NCI-H2227 (cell line): ENCODE data around the gene SULF2.

ENCODE experiments used
- DNase-seq: peaks from one replicate; lab custom pipeline; 2025; ENCODE audit not compliant: unreplicated experiment; lab: John Stamatoyannopoulos, UW

The SULF2 gene

DNA sequence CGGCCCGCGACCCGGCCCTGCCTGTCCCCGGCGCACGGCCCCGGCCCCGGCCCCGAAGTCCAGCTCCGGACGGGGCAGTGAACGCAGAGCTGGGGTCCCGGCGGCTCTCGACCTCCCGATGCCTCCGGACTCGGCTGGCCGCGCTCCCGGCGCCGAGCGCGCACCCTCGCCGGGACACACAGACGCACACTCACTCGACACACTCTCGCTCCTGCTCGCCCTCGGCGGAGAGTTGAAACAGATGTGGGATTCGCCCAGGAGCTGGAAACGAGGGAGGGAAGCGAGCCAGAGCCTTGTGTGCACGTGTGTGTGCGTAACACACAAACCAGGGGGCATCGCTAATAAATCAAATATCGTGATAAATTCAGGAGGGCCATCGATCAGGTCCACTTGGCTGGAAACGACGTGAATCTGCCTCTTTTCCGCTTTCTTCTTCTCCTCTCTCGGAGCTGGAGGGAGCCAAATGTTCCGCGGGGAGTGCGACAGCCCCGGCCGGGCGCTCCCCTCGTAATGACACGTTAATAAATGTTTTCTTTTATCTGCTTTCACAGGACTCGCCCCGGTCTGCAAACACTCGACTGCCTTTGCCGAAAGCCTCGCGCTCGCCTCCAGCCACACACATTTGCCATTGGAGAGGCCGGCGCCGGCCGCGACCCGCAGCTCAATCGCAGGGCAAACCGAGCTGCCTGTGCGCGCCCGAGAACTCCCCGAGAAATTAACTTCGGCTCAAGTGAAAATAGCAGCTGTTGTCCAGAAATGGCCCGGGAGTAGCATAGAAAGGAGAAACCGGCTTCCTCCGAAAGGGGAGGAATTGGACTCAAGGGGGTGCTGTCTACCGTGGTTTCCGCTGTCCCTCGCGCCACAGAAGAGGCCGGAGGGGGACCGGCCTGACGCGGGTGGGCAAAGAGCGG lies 828 bp upstream of the SULF2 start:
- DNase-seq, result peak; percentile 80

DNA sequence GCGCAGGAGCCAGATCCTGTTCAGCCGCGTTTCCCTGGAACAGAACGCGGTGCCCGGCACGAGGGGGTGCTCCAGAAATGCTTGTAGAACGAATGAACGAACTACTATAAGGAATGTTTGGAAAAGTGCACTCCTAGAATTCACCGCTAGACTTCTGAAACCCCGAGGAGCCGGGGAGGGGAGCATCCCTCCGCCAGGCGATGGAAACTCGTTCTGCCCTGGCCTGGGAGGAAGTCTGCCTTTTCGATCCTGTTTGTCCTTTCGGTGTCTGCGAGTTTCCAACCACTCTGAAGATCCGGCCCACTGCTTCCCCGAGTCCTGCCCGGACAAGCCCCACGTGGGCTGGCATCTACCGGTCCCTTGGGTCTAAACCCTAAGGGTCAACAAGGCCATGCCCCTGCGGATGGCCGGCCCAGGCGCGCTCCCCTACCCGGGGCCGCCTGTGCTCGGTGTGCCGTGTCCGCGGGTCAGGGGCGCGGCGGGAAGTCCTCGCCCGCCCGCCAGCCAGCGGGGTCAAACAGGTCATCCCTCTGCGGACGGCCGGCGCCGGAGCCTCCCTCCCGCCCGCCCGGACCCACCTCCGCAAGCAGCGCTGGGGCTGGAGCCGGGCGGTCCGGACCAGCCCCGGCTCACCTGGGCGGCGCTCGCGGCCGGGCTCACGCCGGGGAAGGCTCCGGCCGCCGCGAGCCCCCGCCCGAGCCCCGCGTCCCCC lies 526 bp downstream of the SULF2 start:
- peak; percentile 27 for DNase-seq

DNA sequence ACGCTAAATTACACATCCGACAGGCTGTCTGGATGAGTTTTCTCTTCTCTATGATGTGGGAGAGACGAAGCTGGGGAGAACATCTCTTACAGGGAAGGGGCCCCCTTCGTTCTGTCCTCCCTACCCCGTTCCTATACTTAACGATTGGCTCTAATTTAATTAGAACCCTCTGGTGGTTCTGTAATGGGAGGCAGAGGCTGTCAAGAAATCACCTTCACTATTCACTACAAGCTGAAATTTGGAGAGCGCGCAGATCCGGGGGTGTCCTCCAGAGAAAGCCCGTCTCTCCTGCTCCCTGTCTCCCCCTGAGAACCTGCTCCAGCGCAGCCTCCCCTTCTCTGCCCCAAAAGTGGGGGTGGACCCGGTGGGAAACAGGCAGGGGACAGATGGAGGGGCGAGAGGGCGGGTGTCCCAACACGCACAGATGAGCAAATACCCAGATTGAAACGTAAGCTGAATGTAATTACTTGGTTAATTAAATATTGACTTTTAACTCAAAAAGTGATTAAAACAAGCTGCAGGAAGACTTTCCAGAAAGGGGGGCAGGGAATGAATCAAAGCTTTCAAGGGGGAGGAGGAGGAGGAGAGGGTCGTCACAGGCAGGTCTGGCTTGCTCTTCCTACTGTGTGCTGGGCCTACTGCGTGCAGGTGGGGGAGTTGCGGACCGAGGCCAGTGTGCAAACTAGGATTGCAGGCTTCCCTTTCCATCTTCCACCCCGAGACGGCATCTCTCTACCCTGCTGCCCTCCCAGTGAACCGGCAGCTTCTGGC lies 1.3 kb downstream of the SULF2 start:
- no peak for DNase-seq

DNA sequence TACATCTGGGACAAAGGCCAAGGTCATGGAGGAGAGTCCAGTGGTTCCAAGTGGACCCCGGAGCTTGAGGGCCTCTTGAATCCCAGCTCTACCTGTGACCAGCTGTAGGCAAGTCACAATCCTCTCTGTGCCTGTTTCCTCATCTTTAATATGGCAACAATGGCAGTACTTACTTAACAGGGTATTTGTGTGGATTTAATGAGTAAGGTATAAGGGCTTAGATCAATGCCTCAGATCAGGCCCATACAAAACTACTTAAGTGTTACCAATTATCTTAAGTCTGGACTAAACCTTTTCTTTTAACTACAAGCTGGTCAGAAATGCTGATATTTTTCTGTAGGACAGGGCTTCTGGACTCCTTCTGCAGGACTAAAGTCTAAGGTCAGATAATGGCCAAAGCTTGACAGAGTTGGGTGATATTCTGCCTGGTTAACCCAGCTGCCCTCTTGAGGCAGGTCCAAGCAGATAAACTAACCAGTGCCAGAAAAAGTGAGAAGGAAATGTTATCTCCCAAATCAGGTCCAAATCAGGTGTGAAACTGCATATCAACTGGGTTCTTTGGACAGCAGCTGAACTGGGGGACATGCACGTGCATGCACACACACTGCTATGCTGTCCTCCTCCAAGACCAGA lies 2.2 kb downstream of the SULF2 start:
- DNase-seq, result no peak

DNA sequence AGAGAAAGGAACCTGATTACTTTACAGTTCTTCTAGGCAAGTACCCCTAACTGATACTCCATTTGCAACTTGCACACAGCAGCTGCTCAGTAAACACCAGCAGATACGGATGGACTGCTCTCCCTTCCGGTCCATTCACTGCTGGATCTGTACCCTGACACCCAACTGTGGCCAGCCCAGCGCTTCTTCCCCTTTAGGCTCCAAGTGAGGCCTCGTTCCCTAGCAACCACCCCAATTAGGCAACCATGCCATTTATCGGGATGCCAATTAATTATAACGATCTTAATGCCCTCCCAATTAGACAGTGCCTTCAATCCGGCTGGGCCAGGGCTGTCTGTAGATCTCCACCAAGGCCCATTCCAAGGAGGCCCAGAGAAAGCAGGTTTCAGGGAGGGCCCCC lies 3.2 kb downstream of the SULF2 start:
- DNase-seq, result no peak

DNA sequence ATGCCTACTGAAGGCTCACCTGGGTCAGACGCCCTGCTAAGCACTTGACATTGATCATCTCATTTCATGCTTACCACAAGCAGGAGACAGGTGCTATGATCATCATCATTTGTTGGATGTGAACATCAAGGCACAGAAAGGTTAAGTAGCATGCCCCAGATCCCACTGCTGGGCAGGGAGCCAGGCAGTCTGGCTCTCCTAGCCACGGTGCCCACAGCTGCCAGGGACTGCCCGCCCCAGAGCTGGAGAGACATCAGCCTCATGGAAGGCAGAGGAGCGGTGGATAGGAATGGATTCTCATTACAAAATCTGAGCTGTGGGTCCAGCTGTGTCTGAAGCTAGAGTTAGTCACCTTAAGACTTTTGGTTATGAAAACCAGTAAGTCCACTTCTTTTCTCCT lies 3.6 kb downstream of the SULF2 start:
- DNase-seq, result no peak

DNA sequence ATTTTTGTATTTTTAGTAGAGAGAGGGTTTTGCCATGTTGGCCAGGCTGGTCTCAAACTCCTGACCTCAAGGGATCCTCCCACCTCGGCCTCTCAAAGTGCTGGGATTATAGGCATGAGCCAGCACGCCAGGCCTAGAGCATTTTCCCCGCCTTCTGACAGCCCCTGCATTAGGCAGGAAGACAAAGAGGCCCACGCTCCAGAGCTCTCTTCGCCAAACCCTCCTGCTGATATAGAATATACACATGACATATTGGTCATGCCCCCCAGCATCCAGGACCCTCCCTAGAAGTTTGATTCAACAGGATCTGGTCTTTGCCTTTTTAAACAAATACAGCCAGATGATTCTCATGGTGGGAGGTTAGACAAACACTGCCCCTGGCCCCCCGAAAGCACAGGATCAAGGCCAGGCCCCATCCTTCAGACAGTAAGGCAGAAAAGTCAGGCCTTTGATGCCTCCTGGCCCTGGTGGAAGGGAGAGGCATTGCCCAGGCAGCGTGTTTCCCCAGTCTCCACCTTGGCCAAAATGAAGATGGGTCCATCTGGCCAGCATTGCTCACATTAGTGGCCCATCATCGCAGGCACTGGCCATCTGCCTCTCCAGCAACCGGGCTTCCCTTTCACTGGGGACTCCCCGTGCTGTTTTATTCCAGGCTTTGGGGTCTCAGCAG lies 4.4 kb downstream of the SULF2 start:
- DNase-seq, result no peak

DNA sequence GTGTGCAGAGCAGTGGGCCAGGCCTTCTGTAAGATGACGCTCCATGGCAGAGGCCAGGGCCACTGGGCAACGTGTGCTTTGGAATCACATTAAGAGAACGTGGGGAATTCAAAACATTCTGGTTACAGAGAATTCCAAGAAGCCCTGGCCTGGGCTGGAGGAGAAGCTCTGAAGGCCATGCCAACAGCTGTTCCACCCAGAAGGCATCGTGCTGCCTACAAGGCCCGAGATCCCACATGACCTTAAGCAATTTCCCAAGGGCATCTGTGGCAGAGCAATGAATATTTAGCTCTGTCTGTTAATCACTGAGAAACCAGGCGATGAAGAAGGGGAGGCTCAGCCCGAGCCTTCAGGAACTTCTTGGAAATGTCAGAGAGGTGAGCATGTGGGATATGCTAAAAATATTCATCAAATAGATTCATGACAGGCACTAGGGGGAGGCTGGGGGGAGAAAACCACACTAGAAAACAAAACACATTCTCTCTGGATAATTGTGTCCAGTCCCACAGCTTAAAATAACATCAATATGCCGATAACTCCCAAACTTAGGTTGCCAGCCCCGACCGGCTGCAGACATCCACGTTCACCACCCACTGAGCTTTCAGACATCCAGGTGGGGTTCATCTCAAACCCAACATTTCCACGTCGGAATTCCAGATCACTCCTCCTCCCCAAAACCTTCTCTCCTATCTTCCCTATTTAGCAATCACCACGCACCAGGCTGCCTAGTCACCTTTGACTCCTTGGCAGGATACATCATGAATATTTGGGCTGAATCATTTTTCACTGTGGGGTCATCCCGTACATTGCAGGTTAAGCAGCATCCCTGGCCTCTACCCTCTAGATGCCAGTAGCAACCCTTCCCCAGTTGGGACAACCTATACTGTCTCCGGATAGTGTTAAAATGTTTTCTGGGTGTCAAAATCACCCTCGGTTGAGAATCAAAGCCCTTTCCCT lies 6.6 kb downstream of the SULF2 start:
- DNase-seq, result no peak

DNA sequence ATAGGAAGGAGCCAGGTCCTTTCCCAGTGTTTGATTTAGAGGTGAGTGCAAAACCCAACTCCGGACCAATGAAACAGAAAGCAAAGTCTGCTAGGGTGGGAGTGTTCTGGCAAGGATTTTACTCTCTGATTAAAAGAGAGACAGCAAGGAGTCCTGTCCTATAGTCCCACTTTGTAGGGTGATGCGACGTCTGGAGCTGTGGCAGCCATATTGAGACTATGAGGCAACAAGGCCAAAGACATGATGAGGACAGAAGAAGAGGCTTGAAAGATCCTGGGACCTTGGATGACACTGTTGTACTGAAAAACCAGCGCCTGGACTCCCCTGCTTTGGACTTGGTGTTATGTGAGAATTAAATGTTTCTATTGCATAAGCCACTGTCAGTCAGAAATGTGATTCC lies 8.1 kb downstream of the SULF2 start:
- no peak for DNase-seq

DNA sequence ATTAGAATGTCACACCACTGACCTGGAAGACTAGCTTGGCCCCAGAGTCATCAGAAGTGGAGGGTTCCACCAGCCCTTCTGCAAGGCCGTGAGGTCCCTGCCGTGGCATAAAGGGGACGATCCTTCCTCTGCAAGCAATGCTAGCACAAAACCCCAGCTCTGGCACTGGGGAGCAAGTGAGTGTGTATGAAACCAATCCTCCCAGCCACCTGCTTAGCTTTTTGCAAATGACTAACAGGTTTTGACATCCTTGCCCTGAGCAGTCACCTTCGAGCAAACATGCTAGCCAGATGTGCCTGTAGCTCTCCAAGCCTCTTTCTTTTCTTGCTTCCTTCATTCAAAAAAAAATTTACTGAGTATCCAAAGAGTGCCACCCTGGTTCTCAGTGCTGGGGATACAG lies 8.6 kb downstream of the SULF2 start:
- no peak for DNase-seq

DNA sequence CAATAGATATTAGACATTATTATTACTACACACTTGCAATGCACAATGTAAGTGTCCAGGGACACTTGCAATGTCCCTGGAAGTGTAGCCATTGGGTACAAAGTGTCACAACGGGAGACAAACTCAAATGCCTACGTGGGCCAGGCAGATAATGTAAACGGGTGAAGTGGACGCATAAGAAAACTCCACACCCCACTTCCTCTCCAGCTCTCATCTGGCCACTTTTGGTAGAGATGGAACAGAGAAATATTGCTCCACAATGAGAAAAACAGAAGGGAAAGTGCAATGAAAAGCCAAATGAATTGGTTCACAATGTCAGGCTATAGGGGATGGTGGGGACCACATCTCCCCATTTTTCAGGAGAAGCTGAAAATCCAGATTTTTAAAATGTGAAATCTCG lies 9.4 kb downstream of the SULF2 start:
- no peak for DNase-seq

DNA sequence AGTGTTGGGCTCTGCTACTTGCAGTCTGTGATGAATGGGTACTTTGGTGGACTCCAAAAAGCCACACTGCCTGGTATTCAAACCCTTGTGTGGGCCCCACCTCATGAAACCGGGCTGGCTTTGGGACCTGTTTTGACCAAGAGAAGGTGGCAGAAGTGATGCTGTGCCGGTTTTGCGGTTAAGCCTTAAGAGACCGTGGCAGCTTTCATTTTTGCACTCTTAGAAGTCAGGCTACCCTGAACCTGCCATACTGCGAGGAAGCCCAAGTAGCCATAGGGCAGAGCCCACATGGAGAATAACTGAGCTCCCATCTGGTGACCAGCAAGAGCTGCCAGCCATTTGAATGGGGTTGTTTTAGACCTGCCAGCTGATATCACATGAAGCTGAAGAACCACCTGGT lies 10.2 kb downstream of the SULF2 start:
- DNase-seq, result no peak

DNA sequence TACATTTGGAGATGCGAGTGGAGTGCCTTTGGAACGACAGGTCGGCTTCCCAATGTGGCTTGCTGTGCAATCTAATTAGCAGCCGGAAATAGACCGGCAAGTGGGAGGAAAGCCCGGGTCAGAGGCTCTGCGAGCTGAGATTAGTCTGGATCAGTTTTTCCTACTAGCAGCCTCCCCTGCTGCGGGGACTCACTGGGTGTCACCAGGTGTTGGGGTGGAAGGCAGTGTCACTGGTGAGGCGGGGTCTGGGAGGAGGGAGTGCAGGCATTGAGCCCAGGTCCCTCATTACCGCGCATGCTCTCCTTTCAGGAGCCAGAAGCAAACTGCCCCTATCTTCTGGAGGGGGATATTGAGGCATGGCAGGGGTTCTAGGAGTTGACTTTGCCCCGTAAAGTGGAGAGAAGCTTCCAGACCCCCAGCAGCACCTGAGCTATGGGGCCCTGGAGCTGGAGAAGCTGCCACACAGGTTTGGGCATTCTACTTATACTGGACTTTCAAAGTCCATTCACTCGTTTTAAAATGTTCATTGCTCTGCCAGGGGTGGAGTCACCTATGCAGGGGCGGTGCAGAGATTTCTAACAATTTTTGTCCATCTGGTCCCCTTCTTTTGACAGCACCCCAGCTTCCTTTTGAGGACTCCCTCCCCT lies 11.0 kb downstream of the SULF2 start:
- DNase-seq, result peak; percentile 50

DNA sequence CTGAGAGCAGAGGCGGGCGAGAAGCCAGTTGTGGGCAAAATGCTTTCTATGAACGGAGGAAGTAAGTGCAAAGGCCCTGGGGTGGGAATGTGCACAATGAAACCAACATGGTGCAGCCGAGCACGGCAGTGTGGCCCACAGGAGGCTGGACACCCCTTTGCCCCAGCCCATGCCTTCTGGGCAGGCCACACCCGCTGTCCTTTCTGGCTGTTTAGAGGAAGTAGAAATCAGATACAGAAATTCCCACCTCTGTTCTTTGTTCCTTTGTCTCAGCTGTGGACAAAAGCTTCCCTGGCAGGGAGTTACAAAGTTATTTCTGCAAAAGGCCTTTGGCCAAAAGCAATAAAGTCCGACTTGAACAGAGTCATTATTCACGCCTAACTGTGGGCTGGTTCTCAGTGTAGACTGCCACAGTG lies 11.9 kb downstream of the SULF2 start:
- no peak for DNase-seq

DNA sequence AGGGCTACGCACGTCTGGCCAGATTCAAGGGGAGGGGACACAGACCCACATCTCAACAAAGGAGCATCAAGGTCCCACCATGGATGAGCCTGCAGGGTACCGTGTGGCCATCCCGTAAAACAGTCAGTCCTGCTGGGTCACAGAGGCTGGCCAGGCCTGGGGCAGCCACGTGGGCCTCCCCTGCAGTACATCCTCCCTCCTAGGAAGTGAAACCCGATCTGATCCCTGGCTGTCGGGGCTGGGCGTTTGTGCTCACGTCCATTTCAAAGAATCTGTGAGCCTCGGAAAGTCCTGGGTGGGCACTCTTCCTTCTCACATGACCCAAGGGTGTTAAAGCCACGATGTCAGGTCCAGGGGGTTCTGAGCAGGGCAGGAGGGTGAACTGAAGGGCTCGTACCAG lies 14.3 kb downstream of the SULF2 start:
- DNase-seq, result no peak

DNA sequence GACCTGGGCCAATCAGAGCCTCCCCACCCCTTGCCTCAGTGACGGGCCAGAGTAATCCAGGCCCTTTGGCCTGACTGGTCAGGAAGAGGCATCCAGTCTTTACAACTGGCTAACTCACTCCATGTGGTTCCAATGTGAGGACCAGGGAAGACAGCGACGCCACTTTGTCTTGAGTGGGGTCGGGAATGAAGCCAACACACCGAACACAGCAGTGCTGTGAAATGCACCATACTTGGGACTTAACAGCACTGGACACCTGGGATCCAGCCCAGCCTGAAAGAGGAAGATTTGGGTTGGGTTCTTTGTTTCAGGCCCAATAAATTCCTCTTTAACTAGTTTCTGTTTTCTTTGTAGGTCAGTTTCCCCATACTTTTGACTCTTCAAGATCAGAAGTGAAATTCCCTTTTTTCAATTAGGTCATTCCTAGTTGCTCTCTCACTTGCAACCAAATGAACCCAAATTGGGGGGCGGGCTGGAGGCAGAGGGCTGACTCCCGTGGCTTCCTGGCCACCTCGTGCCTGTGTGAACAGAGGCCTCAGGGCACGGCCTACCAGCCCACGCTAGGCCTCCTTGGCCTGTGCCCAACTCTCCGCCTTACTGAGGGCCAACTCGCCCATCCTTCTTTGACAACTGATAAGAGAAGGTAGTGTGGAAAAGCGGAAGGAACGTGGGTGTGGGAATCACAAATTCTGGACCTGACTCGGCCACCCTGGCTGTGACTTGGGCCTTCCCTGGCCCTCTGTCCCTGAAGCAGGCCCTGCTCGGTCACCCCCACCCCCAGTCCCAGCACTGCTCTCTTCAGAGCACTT lies 17.1 kb downstream of the SULF2 start:
- no peak for DNase-seq

DNA sequence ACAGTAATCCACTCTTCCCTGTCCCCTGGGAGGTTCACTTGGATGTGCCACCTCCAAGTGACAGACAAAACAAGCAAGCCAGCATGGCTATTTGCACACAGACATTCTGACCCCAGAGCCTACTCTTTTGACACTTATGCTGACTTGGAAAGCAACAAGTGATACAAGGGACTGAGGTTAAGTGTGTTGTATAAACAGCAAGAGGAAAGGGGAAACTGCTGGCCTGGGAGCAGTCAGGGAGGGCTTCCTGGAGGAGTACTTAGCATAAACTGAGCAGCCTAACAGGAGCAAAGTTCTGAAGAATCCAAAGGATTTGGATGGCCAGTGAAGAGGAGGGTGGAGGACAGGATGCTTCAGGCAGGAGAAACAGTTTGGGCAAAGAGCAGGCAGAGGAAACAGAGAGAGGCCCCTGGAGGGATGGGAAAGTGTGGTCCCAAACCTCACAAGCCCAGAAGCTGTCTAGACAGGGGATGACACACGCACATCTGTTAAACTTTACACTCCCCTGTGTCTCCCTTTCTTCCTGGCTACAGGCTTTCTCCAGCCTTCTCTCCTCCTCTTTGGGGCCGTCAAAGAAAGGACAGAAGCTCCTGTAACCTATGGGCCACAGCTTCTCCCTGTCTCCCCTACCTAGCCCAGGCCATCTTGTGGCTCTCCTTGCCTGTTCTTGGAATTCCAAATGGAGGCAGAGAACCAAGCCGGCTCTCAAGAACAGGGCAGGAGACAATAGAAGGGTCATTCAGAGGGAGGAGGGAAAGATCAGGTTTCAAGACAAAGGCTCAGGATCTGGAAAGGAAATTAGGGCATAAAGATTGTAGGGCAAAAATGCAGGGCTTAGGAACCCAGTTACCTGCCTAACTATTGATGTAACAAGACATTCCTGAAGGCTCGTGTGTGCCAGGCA lies 19.3 kb downstream of the SULF2 start:
- DNase-seq, result peak; percentile 13
